ENCODE results near the gene HPCA.

DNA sequence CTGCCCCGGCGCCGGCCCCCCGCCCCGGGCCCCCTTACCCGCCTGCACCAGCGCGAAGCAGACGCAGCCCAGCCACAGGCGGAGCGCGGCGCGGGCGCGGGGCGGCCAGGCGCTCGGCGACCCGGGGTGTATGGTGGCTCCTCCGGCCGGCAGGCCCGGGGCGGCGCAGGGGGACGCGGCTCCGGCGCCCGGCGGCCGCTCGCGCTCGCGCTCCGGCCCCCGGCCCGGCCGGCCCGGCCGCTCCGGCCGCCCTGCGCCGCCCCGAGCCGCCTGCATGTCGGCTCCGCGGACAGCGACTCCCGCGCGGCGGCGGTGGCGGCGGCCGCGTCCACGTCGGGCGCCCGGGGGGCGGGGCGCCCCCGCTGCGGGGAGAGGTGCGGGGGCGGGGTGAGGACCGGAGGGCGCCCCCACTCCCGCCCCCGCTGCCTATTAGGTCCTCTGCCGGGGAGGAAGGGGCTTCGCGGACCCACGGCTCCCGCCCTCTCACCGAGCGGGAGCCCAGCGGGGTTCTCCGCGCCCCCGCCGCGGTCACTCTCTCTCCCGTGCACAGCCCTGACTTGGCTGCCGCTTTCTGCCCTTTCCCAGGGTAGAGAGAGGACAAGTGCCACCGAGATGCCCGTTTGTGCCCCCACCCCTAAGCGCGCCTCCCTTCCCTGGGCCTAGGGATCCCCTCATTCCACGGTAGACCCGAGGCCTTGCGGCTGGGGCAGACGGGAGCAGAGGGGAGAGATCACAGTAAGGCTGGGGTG lies 15.5 kb upstream of the HPCA start, which contains the start of gene FNDC5:
- TF ChIP-seq POLR2AphosphoS5 (IDR thresholded peaks at IDR 0.05) (no peak), POLR2A (IDR thresholded peaks at IDR 0.05) (no peak)
- TF ChIP-seq, protein P1, sequence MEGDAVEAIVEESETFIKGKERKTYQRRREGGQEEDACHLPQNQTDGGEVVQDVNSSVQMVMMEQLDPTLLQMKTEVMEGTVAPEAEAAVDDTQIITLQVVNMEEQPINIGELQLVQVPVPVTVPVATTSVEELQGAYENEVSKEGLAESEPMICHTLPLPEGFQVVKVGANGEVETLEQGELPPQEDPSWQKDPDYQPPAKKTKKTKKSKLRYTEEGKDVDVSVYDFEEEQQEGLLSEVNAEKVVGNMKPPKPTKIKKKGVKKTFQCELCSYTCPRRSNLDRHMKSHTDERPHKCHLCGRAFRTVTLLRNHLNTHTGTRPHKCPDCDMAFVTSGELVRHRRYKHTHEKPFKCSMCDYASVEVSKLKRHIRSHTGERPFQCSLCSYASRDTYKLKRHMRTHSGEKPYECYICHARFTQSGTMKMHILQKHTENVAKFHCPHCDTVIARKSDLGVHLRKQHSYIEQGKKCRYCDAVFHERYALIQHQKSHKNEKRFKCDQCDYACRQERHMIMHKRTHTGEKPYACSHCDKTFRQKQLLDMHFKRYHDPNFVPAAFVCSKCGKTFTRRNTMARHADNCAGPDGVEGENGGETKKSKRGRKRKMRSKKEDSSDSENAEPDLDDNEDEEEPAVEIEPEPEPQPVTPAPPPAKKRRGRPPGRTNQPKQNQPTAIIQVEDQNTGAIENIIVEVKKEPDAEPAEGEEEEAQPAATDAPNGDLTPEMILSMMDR (IDR thresholded peaks at IDR 0.05): no peak
